BLaER1 treated with 17β-estradiol and CSF1 and Interleukin-3, amounts not matched to agents 10 nM and 100 nM (cell line): ENCODE results near the gene SLC52A1.
A peak's percentile ranks its signal among the peaks of the same experiment; 100 is the strongest.

Experiments
- H3K27ac ChIP-seq, 11 experiments: shearing (Covaris generic); formaldehyde crosslinking; 2 replicates each; pipeline ENCODE4 v1.8.1; 2022
- H3K27me3 ChIP-seq, 11 experiments: shearing (Covaris generic); formaldehyde crosslinking; 2 replicates each; pipeline ENCODE4 v1.8.1; 2022
- H3K36me3 ChIP-seq, 11 experiments: shearing (Covaris generic); formaldehyde crosslinking; 2 replicates each; pipeline ENCODE4 v1.8.1; 2022
- H3K4me1 ChIP-seq, 10 experiments: shearing (Covaris generic); formaldehyde crosslinking; 2 replicates each; pipeline ENCODE4 v1.8.1; 2022
- H3K4me2 ChIP-seq, 11 experiments: shearing (Covaris generic); formaldehyde crosslinking; 2 replicates each; pipeline ENCODE4 v1.8.1; 2022
- H3K4me3 ChIP-seq, 10 experiments: shearing (Covaris generic); formaldehyde crosslinking; 2 replicates each; pipeline ENCODE4 v1.8.1; 2022
- H3K9ac ChIP-seq, 11 experiments: shearing (Covaris generic); formaldehyde crosslinking; 2 replicates each; pipeline ENCODE4 v1.8.1; 2022
- H3K9me3 ChIP-seq, 11 experiments: shearing (Covaris generic); formaldehyde crosslinking; replicated peaks in 1 of 11; 2 replicates each; pipeline ENCODE4 v1.8.1; 2022
- H4K20me1 ChIP-seq, 11 experiments: shearing (Covaris generic); formaldehyde crosslinking; 2 replicates each; pipeline ENCODE4 v1.8.1; 2022
- Cebpa-rat ChIP-seq, 11 experiments: shearing (Covaris generic); IDR thresholded peaks; 2 replicates each; pipeline ENCODE4 v1.8.1; 2022

SLC52A1 gene

DNA sequence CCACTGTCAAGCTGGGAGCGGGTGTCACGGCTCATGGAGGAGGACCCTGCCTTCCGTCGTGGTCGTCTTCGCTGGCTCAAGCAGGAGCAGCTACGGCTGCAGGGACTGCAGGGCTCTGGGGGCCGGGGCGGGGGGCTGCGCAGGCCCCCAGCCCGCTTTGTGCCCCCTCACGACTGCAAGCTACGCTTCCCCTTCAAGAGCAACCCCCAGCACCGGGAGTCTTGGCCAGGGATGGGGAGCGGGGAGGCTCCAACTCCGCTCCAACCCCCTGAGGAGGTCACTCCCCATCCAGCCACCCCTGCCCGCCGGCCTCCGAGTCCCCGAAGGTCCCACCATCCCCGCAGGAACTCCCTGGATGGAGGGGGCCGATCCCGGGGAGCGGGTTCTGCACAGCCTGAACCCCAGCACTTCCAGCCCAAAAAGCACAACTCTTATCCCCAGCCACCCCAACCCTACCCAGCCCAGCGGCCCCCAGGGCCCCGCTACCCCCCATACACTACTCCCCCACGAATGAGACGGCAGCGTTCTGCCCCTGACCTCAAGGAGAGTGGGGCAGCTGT is 11.6 kb downstream of the SLC52A1 start:
- Histone ChIP-seq H3K9me3 (no peaks in the 10 kb centered on the region), H3K36me3 (peaks cover 36 to 67% (median 46%) of the 10 kb centered on the region in 11 experiments), H3K9ac (0 out of 22 replicates have a peak overlapping the region, but pooled peaks of 1 of the 11 experiments have one; percentile 6), H3K27ac (no peak overlapping the region), H3K4me2 (no peak overlapping the region), H3K4me3 (no peak overlapping the region), H4K20me1 (peaks cover 0 to 41% (median 3%) of the 10 kb centered on the region in 11 experiments; a peak in 9 of 22 replicates), H3K27me3 (no peaks in the 10 kb centered on the region), H3K4me1 (peaks cover 7 to 29% (median 19%) of the 10 kb centered on the region in 10 experiments; a peak in 19 of 20 replicates)
- TF ChIP-seq Cebpa-rat (IDR thresholded peaks at IDR 0.05): no peak

DNA sequence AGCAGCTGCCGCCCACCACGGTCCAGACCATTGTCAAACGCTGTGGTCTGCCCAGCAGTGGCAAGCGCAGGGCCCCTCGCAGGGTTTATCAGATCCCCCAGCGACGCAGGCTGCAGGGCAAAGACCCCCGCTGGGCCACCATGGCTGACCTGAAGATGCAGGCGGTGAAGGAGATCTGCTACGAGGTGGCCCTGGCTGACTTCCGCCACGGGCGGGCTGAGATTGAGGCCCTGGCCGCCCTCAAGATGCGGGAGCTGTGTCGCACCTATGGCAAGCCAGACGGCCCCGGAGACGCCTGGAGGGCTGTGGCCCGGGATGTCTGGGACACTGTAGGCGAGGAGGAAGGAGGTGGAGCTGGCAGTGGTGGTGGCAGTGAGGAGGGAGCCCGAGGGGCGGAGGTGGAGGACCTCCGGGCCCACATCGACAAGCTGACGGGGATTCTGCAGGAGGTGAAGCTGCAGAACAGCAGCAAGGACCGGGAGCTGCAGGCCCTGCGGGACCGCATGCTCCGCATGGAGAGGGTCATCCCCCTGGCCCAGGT is 13.0 kb downstream of the SLC52A1 start:
- no peaks in the 10 kb centered on the region for H3K27me3 ChIP-seq
- no peak overlapping the region for H3K4me3 ChIP-seq
- no peaks in the 10 kb centered on the region for H3K9me3 ChIP-seq
- H4K20me1 ChIP-seq: peaks cover 0 to 46% (median 3%) of the 10 kb centered on the region in 11 experiments; a peak in 9 of 22 replicates
- no peak overlapping the region for H3K9ac ChIP-seq
- no peak for TF ChIP-seq Cebpa-rat (IDR thresholded peaks at IDR 0.05)
- H3K4me2 ChIP-seq: no peak overlapping the region
- H3K4me1 ChIP-seq: peaks cover 16 to 39% (median 30%) of the 10 kb centered on the region in 10 experiments
- H3K27ac ChIP-seq: no peak overlapping the region
- H3K36me3 ChIP-seq: peaks cover 42 to 80% (median 54%) of the 10 kb centered on the region in 11 experiments

DNA sequence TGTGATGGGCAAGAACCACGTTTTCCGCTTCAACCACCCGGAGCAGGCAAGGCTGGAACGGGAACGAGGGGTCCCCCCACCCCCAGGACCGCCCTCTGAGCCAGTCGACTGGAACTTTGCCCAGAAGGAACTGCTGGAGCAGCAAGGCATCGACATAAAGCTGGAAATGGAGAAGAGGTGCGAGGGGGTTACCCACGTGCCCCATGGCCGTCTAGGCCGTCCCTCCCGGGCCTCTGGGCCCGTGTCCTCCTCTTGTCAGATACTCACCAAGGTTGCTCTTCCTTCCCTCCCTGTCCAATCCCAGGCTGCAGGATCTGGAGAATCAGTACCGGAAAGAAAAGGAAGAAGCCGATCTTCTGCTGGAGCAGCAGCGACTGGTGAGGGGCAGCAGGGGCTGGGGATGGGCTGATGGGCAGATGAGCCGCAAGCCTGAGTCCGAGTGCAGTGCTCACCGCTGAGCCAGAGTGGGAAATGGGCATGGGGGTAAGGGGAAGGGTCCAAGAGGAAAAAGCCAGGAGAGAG is 14.7 kb downstream of the SLC52A1 start:
- H3K4me3 ChIP-seq: no peak overlapping the region
- no peaks in the 10 kb centered on the region for H3K27me3 ChIP-seq
- no peak for TF ChIP-seq Cebpa-rat (IDR thresholded peaks at IDR 0.05)
- peaks cover 32 to 54% (median 46%) of the 10 kb centered on the region in 10 experiments for H3K4me1 ChIP-seq
- H3K36me3 ChIP-seq: peaks cover 46 to 88% (median 56%) of the 10 kb centered on the region in 11 experiments
- peak overlapping the region in 8 of 11 experiments; percentile 33 to 80 (median 52); a peak in 13 of 22 replicates for H3K4me2 ChIP-seq
- H3K9me3 ChIP-seq: no peaks in the 10 kb centered on the region
- peaks cover 0 to 57% (median 3%) of the 10 kb centered on the region in 11 experiments; a peak in 9 of 22 replicates for H4K20me1 ChIP-seq
- no peak overlapping the region for H3K27ac ChIP-seq
- H3K9ac ChIP-seq: peak overlapping the region in 1 of 11 experiments; percentile 4; a peak in 1 of 22 replicates

DNA sequence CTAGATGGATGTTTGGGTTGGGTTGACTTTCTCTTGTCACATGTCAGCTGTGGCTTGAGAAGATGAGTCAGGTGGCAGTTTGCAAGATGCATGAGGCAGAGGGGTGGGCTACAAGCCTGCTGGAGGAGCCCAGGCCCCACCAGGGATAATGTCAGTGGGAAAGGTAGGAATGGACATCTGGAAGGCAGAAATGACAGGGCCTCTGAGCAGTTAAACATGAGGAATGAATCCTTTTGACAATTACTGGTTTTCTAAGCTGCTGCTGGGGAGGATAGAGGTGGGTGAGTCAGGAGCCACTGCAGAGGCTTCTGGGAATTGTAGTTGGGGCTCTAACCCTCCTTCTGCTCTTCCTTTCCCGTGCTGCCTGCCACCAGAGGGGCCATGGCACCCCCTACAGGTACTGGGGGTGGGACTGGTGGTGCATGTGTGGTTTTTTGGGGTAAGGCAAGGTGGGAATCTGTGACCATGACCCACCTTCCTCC is 15.7 kb downstream of the SLC52A1 start:
- peaks cover 0 to 62% (median 3%) of the 10 kb centered on the region in 11 experiments; a peak in 9 of 22 replicates for H4K20me1 ChIP-seq
- H3K4me3 ChIP-seq: no peak overlapping the region
- H3K36me3 ChIP-seq: peaks cover 50 to 90% (median 61%) of the 10 kb centered on the region in 11 experiments
- no peaks in the 10 kb centered on the region for H3K9me3 ChIP-seq
- no peak overlapping the region for H3K27ac ChIP-seq
- H3K4me2 ChIP-seq: peak overlapping the region in 10 of 11 experiments; percentile 1 to 80 (median 44); a peak in 15 of 22 replicates
- H3K27me3 ChIP-seq: no peaks in the 10 kb centered on the region; a peak in 1 of 22 replicates
- no peak for TF ChIP-seq Cebpa-rat (IDR thresholded peaks at IDR 0.05)
- H3K9ac ChIP-seq: peak overlapping the region in 1 of 11 experiments; percentile 40; a peak in 2 of 22 replicates
- H3K4me1 ChIP-seq: peaks cover 35 to 50% (median 45%) of the 10 kb centered on the region in 10 experiments

DNA sequence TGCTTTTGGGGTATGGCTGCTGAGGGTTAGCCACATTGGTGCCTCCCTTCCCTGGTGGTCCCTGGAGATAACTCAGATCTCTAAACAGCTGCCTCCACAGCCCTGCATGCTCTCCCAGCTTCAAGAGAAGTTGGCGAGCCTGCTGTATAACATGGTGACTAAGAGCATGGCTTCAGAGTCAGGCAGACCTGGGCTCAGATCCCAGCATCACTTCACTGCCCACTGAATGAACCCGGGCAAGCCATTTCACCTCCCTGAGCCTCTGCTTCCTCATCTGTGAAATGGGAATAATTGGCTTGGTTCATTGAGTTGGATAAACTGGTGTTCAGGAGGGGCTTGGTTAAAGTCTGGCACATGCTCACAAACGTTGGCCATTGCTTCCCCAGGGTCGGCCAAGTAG is 20.9 kb downstream of the SLC52A1 start:
- Histone ChIP-seq H3K4me2 (no peak overlapping the region), H3K36me3 (peaks cover 32 to 89% (median 59%) of the 10 kb centered on the region in 11 experiments), H3K9me3 (no peaks in the 10 kb centered on the region), H3K27me3 (no peaks in the 10 kb centered on the region; a peak in 1 of 22 replicates), H3K4me3 (no peak overlapping the region), H4K20me1 (peaks cover 0 to 63% (median 4%) of the 10 kb centered on the region in 11 experiments; a peak in 12 of 22 replicates), H3K9ac (no peak overlapping the region), H3K27ac (no peak overlapping the region), H3K4me1 (peaks cover 28 to 52% (median 32%) of the 10 kb centered on the region in 10 experiments)
- no peak for TF ChIP-seq Cebpa-rat (IDR thresholded peaks at IDR 0.05)

DNA sequence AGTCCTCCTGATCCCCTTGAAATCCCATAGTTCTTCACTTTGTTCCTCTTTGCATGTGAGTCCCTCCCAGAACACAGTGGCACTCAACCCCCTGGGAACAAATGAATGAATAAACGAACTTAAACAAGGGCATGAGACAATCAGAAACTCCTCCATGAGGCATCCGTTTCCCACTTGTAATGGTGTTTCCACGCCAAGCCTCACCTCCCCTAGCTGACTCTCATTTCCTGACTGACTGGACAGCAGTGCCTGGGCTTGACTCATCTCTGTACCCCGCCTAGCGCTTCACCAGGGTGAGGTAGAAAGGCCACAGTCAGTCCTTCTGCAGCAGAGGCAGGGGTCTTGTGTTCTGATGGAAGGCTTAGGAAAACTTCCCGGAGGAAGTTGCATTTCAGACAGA is 23.3 kb downstream of the SLC52A1 start:
- H3K36me3 ChIP-seq: peaks cover 54 to 94% (median 80%) of the 10 kb centered on the region in 11 experiments

DNA sequence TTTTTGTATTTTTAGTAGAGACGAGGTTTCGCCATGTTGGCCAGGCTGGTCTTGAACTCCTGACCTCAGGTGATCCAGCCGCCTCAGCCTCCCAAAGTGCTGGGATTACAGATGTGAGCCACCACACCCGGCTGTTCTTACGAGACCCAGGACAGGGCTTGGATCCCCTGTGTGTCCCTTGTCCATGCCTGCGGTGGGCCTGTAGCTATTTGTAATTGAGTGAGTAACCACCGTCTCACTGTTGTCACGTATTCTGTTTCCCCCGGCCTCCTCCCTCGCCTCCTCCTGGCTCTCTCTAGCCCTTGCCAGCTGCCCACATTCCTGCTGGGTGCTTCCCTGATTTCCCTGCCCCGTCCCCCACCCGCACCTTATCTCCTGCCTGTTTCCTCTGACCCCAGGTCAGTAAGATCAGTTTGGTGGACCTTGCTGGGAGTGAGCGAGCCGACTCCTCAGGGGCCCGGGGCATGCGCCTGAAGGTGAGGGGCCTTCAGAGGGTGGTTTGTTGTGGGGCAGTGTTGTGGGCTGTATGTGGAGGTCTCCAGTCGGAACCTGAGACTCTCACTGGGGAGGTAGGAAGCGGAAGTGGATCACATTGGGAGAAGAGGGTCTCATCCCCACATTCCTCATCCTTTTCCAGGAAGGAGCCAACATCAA is 31.9 kb downstream of the SLC52A1 start:
- H3K4me3 ChIP-seq: no peak overlapping the region
- no peak overlapping the region for H3K4me2 ChIP-seq
- TF ChIP-seq Cebpa-rat (IDR thresholded peaks at IDR 0.05): no peak
- H3K36me3 ChIP-seq: peaks cover 68 to 87% (median 78%) of the 10 kb centered on the region in 11 experiments
- no peaks in the 10 kb centered on the region for H3K27me3 ChIP-seq
- H3K27ac ChIP-seq: no peak overlapping the region
- H3K9ac ChIP-seq: no peak overlapping the region; a peak in 1 of 22 replicates
- no peaks in the 10 kb centered on the region for H3K9me3 ChIP-seq
- H3K4me1 ChIP-seq: peaks cover 18 to 25% (median 23%) of the 10 kb centered on the region in 10 experiments
- H4K20me1 ChIP-seq: peaks cover 9 to 79% (median 23%) of the 10 kb centered on the region in 11 experiments; a peak in 15 of 22 replicates

More for the DNA sequence above, 23.3 kb downstream of the SLC52A1 start:
- Histone ChIP-seq H3K9me3 (no peaks in the 10 kb centered on the region), H3K9ac (no peak overlapping the region), H3K4me2 (peak overlapping the region in 3 of 11 experiments; percentile 3 to 6 (median 6); a peak in 3 of 22 replicates), H4K20me1 (peaks cover 0 to 68% (median 0%) of the 10 kb centered on the region in 11 experiments; a peak in 11 of 22 replicates), H3K27me3 (no peaks in the 10 kb centered on the region; a peak in 1 of 22 replicates), H3K4me3 (no peak overlapping the region), H3K27ac (no peak overlapping the region), H3K4me1 (peaks cover 12 to 31% (median 15%) of the 10 kb centered on the region in 10 experiments)
- TF ChIP-seq Cebpa-rat (IDR thresholded peaks at IDR 0.05): no peak

DNA sequence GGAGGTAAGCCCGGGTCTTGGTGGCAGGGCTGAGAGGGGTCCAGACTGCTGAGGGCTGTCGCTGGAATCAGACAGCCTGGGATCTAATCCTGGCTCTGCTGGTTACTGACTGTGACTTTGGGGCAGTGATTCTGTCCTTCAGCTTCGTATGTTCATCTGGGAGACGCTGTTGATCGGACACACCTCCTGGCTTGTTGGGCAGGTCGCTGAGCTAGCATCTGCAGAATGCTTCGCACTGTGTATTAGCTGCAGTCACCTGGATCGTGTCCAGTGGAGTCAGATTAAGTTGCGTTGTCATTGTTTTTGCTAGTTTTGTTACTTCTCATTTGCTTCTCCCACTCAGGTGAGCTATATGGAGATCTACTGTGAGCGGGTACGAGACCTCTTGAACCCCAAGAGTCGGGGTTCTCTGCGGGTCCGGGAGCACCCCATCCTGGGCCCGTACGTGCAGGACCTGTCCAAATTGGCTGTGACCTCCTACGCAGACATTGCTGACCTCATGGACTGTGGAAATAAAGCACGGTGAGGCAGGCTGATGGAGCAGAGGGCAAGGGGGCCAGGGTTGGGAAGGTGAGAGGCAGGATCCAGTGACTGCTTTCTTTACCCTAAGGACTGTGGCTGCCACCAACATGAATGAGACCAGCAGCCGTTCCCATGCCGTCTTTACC is 33.0 kb downstream of the SLC52A1 start:
- Histone ChIP-seq H3K36me3 (peaks cover 57 to 77% (median 67%) of the 10 kb centered on the region in 11 experiments), H3K4me3 (no peak overlapping the region), H3K4me1 (peaks cover 18 to 28% (median 24%) of the 10 kb centered on the region in 10 experiments), H3K27ac (no peak overlapping the region), H3K27me3 (no peaks in the 10 kb centered on the region), H4K20me1 (peaks cover 9 to 71% (median 23%) of the 10 kb centered on the region in 11 experiments; a peak in 15 of 22 replicates), H3K9ac (no peak overlapping the region), H3K4me2 (no peak overlapping the region), H3K9me3 (no peaks in the 10 kb centered on the region)
- TF ChIP-seq Cebpa-rat (IDR thresholded peaks at IDR 0.05): no peak
